IMR-90 (cell line): ENCODE measurements around the gene EXOC4. TPM values are rescaled to one million over a fixed set of nuclear protein-coding genes. Genes with fewer than 3 reads are reported as not detected.

Source experiments
- ATAC-seq: fragments of 200-7000 bp; cut with Tn5 transposase; 2 replicates; pipeline ENCODE4 v1.9.1; 2020; ENCODE audit warnings: low read depth, mild to moderate bottlenecking, moderate library complexity
- BruUV-seq: library from RNA; stranded (reverse); fragments of 400-500 nt; replicated peaks from 2 replicates; lab custom pipeline; 2021; lab: Mats Ljungman, UMichigan
- CTCF ChIA-PET: fragments of 300-600 bp; formaldehyde crosslinking; extraction: SDS; loops from one replicate; lab custom pipeline; 2021; ENCODE audit warnings: antibody characterized with exemption; lab: Yijun Ruan, JAX
- POLR2A ChIA-PET: fragments of 300-600 bp; sonication (Branson Sonifier 250); formaldehyde crosslinking; loops from one replicate; lab custom pipeline; 2022; ENCODE audit warnings: antibody characterized with exemption; ENCODE audit not compliant: unreplicated experiment; lab: Charles Lee
- DNase-seq: peaks from one replicate; pipeline ENCODE4 v3.0.0; 2013
- H2AFZ ChIP-seq: replicated peaks from 2 replicates; pipeline ENCODE3; 2013; ENCODE audit warnings: low read length, mild to moderate bottlenecking; ENCODE audit not compliant: poor library complexity
- H2AK5ac ChIP-seq: 2 replicates; pipeline ENCODE4 v1.6.1; 2013; ENCODE audit warnings: low read depth, low read length, inconsistent platforms
- H2AK9ac ChIP-seq: replicated peaks from 2 replicates; pipeline ENCODE3; 2013; ENCODE audit warnings: mild to moderate bottlenecking, low read depth, low read length, moderate library complexity; ENCODE audit not compliant: poor library complexity
- H2BK120ac ChIP-seq: 2 replicates; pipeline ENCODE4 v1.6.1; 2013; ENCODE audit warnings: low read depth, low read length, inconsistent platforms
- H2BK15ac ChIP-seq: 3 replicates; pipeline ENCODE4 v1.6.1; 2013; ENCODE audit warnings: low read depth, low read length, inconsistent platforms
- H2BK20ac ChIP-seq: 2 replicates; pipeline ENCODE4 v1.6.1; 2013; ENCODE audit warnings: low read depth, mild to moderate bottlenecking, inconsistent platforms, low read length, moderate library complexity
- H2BK5ac ChIP-seq: 2 replicates; pipeline ENCODE4 v1.6.1; 2013; ENCODE audit warnings: mild to moderate bottlenecking, low read depth, low read length, inconsistent platforms; ENCODE audit not compliant: poor library complexity, severe bottlenecking
- H3K14ac ChIP-seq: replicated peaks from 2 replicates; pipeline ENCODE4 v1.6.1; 2013; ENCODE audit warnings: low read depth, low read length, inconsistent platforms
- H3K18ac ChIP-seq: 2 replicates; pipeline ENCODE4 v1.6.1; 2013; ENCODE audit warnings: low read depth, low read length, control low read depth
- H3K23ac ChIP-seq: 2 replicates; pipeline ENCODE4 v1.6.1; 2013; ENCODE audit warnings: low read depth, low read length, inconsistent platforms
- H3K27ac ChIP-seq: 2 replicates; pipeline ENCODE4 v1.5.1; 2013; ENCODE audit warnings: mild to moderate bottlenecking, control low read depth, low read length; ENCODE audit not compliant: insufficient read depth
- H3K27me3 ChIP-seq: 2 replicates; pipeline ENCODE4 v1.6.1; 2013; ENCODE audit warnings: low read length; ENCODE audit not compliant: control insufficient read depth, insufficient read depth
- H3K36me3 ChIP-seq: 2 replicates; pipeline ENCODE4 v1.6.1; 2013; ENCODE audit warnings: low read length, mixed read lengths; ENCODE audit not compliant: control insufficient read depth, insufficient read depth
- H3K4ac ChIP-seq: 2 replicates; pipeline ENCODE4 v1.6.1; 2013; ENCODE audit warnings: low read depth, low read length, inconsistent platforms
- H3K4me1 ChIP-seq: 2 replicates; pipeline ENCODE4 v1.6.1; 2013; ENCODE audit warnings: low read length, mixed read lengths; ENCODE audit not compliant: control insufficient read depth, insufficient read depth
- H3K4me2 ChIP-seq: 2 replicates; pipeline ENCODE4 v1.6.1; 2013; ENCODE audit warnings: low read depth, mild to moderate bottlenecking, control low read depth, low read length, moderate library complexity
- H3K4me3 ChIP-seq: 2 replicates; pipeline ENCODE4 v1.5.1; 2013; ENCODE audit warnings: low read depth, mild to moderate bottlenecking, control low read depth, low read length, moderate library complexity; ENCODE audit not compliant: insufficient read depth
- H3K56ac ChIP-seq: 2 replicates; pipeline ENCODE4 v1.6.1; 2013; ENCODE audit warnings: low read length, inconsistent platforms; ENCODE audit not compliant: insufficient read depth; ENCODE audit errors: extremely low read depth
- H3K79me1 ChIP-seq, 2 experiments: 2 replicates each; pipeline ENCODE4 v1.6.1; 2013; ENCODE audit warnings: low read length in 2 of 2, inconsistent platforms in 1 of 2, low read depth in 1 of 2
- H3K9ac ChIP-seq: 2 replicates; pipeline ENCODE4 v1.6.1; 2013; ENCODE audit warnings: low read depth, low read length, control low read depth
- H3K9me1 ChIP-seq: 2 replicates; pipeline ENCODE4 v1.6.1; 2013; ENCODE audit warnings: low read length, inconsistent platforms; ENCODE audit not compliant: insufficient read depth
- H3K9me3 ChIP-seq: 2 replicates; pipeline ENCODE4 v1.6.1; 2013; ENCODE audit warnings: low read length; ENCODE audit not compliant: control insufficient read depth, insufficient read depth
- H4K20me1 ChIP-seq: 2 replicates; pipeline ENCODE4 v1.6.1; 2013; ENCODE audit warnings: low read length, inconsistent platforms; ENCODE audit not compliant: insufficient read depth
- H4K5ac ChIP-seq: 2 replicates; pipeline ENCODE4 v1.6.1; 2013; ENCODE audit warnings: mild to moderate bottlenecking, low read depth, low read length, control low read depth
- H4K8ac ChIP-seq, 2 experiments: 2 replicates each; pipeline ENCODE4 v1.6.1; 2013; ENCODE audit warnings: low read depth in 2 of 2, low read length in 2 of 2, control low read depth in 1 of 2, inconsistent platforms in 1 of 2
- H4K91ac ChIP-seq: 2 replicates; pipeline ENCODE4 v1.6.1; 2013; ENCODE audit warnings: low read depth, low read length, inconsistent platforms; ENCODE audit not compliant: insufficient read depth
- CEBPB ChIP-seq: IDR thresholded peaks from 2 replicates; pipeline ENCODE4 v1.6.1; 2012; ENCODE audit warnings: low read depth, low read length, improper control_type of control experiment
- whole genome bisulfite sequencing, 2 experiments: methylation state at CpG; one replicate each; pipeline versions ENCODE4 v1.1.5 to v1.1.7; 2013; ENCODE audit warnings: missing lambda C conversion rate in 2 of 2; ENCODE audit not compliant: insufficient read length in 1 of 2; ENCODE audit errors: extremely low coverage in 2 of 2; 5-methylcytosine and 5-hydroxymethylcytosine counted together
- dilution Hi-C: fragments of 300-500 bp; cut with HindIII; formaldehyde crosslinking; loops from one replicate; pipeline ENCODE4 v1.14.3; 2018; ENCODE audit warnings: low sequenced_read_pairs; ENCODE audit not compliant: unreplicated experiment
- in situ Hi-C: fragments of 300-500 bp; cut with MboI; formaldehyde crosslinking; loops from 3 replicates; pipeline ENCODE4 v1.14.3; 2019; ENCODE audit warnings: low sequenced_read_pairs, inconsistent platforms, mixed read lengths
- intact Hi-C: fragments of 100-400 bp; cut with micrococcal nuclease; formaldehyde crosslinking; loops from 2 replicates; pipeline ENCODE4 v1.10.0; 2022
- polyA plus RNA-seq, 3 experiments: library from polyadenylated mRNA; depleted of rRNA; stranded (reverse); fragments of >200 nt; gene quantifications; 2 replicates each; pipeline ENCODE4 v1.2.3, GENCODE V29; 2012; ENCODE audit warnings: low replicate concordance in 1 of 3
- total RNA-seq: library from RNA; depleted of rRNA; stranded (reverse); fragments of >200 nt; gene quantifications from 2 replicates; pipeline ENCODE4 v1.2.3, GENCODE V29; 2012

EXOC4 gene
- total and polyA plus RNA-seq, 2 of the 4 experiments (the other 2 are of a cell fraction): 25.4 to 94.6 TPM

DNA sequence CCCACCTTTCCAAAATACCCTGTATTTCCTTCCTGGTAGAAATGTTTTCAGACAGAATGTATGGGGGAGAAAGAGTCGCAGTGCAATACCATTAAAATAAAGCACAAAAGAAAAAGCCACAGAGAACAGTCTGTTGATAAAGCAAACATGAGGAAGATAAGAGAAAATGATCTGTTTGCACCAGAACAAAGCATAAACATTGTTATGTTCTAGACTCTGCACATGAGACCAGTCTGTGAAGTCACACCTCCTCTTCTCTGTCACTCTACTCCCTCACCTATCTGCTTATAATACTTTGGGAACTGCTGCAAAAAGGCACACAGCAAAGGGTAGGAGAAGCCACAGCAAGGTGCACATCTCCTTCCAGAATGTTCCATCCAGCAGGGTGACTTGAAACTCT, 807.0 kb downstream of the EXOC4 start:
- Histone ChIP-seq H3K27me3 (no peaks in the 10 kb centered on the region), H3K27ac (no peak overlapping the region), H3K36me3 (no peaks in the 10 kb centered on the region), H3K4me2 (no peak overlapping the region), H4K91ac (no peak overlapping the region), H3K23ac (no peak overlapping the region), H3K4me1 (no peaks in the 10 kb centered on the region), H3K18ac (no peak overlapping the region), H2BK15ac (no peak overlapping the region), H4K5ac (no peak overlapping the region), H4K8ac (no peak overlapping the region), H3K9me1 (peaks cover 4% of the 10 kb centered on the region; the same call in 1 of the 2 replicates), H4K20me1 (no peaks in the 10 kb centered on the region), H3K9ac (no peak overlapping the region), H2AFZ (no peak overlapping the region), H3K79me1 (no peaks in the 10 kb centered on the region), H2BK5ac (no peak overlapping the region), H2BK120ac (no peak overlapping the region), H3K4me3 (no peak overlapping the region), H2BK20ac (no peak overlapping the region), H3K4ac (no peak overlapping the region), H2AK9ac (no peak overlapping the region), H2AK5ac (no peak overlapping the region), H3K9me3 (no peaks in the 10 kb centered on the region), H3K14ac (no peak overlapping the region), H3K56ac (no peak overlapping the region)
- no TSS peak for BruUV-seq
- no CpG with 5 or more reads among the region's 1 CpG for WGBS, 2 experiments
- in situ Hi-C loops (no loop called here), intact Hi-C loops (no loop called here), dilution Hi-C loops (no loop called here)
- DNase-seq: no peak
- no peak for TF ChIP-seq CEBPB
- POLR2A ChIA-PET: no interaction called here
- ATAC-seq: no peak
- CTCF ChIA-PET: no interaction called here
